ENCODE data around the gene DIP2C.
"Not testable (repeated sequence)": the region's sequence is repeated elsewhere in the genome, so short reads cannot be mapped to it uniquely, and the experiment has no call there.

The DIP2C gene

GRCh38 chr10:361203-362081 lies 328.0 kb downstream of the DIP2C start:
- no peak for DNase-seq

GRCh38 chr10:360653-361052 lies 328.8 kb downstream of the DIP2C start:
- no peak for DNase-seq

- DNase-seq: no peak
These were observed 329.7 kb downstream of the DIP2C start for GRCh38 chr10:359762-360161.

GRCh38 chr10:359093-359492 lies 330.4 kb downstream of the DIP2C start:
- no peak for DNase-seq

- DNase-seq: no peak
These were observed 332.1 kb downstream of the DIP2C start for GRCh38 chr10:357201-357950.

- no peak for DNase-seq
These were observed 333.0 kb downstream of the DIP2C start for GRCh38 chr10:356452-356851.

GRCh38 chr10:354901-355617 lies 334.4 kb downstream of the DIP2C start:
- DNase-seq: no peak

- no peak for DNase-seq
These were observed 336.8 kb downstream of the DIP2C start for GRCh38 chr10:352476-353235.

- DNase-seq: no peak
These were observed 337.6 kb downstream of the DIP2C start for GRCh38 chr10:351770-352334.

GRCh38 chr10:350981-351501 lies 338.4 kb downstream of the DIP2C start:
- no peak for DNase-seq

- no peak for DNase-seq
These were observed 340.4 kb downstream of the DIP2C start for GRCh38 chr10:349081-349480.

GRCh38 chr10:348456-348855 lies 341.0 kb downstream of the DIP2C start:
- no peak for DNase-seq

GRCh38 chr10:347774-348173 lies 341.7 kb downstream of the DIP2C start:
- DNase-seq: not testable (repeated sequence)

GRCh38 chr10:347190-347589 lies 342.3 kb downstream of the DIP2C start:
- not testable (repeated sequence) for DNase-seq

- no peak for DNase-seq
These were observed 344.8 kb downstream of the DIP2C start for GRCh38 chr10:344582-345200.

GRCh38 chr10:343231-344220 lies 345.9 kb downstream of the DIP2C start:
- DNase-seq: no peak

- no peak for DNase-seq
These were observed 348.3 kb downstream of the DIP2C start for GRCh38 chr10:341081-341740.

GRCh38 chr10:340646-341045 lies 348.8 kb downstream of the DIP2C start:
- no peak for DNase-seq

GRCh38 chr10:339038-339391 lies 350.5 kb downstream of the DIP2C start:
- no peak for DNase-seq
